GM21526 (cell line): ENCODE data around the gene MYL5.
"Not testable (repeated sequence)": the region's sequence is repeated elsewhere in the genome, so short reads cannot be mapped to it uniquely, and the experiment has no call there.

ENCODE experiments used
- ATAC-seq: cut with Tn5 transposase; IDR thresholded peaks from one replicate; pipeline ENCODE4 v1.9.1; 2021; ENCODE audit warnings: moderate library complexity; ENCODE audit not compliant: unreplicated experiment, low FRiP score

Gene MYL5

GRCh38 chr4:656436-657337, 17.7 kb upstream of the MYL5 start:
- ATAC-seq: no peak

GRCh38 chr4:657338-657833, 17.0 kb upstream of the MYL5 start:
- ATAC-seq: no peak

GRCh38 chr4:657834-658667, 16.3 kb upstream of the MYL5 start:
- no peak for ATAC-seq

- ATAC-seq: no peak
Observed at GRCh38 chr4:658681-659667, 15.4 kb upstream of the MYL5 start.

GRCh38 chr4:659851-660250, 14.5 kb upstream of the MYL5 start:
- ATAC-seq: no peak

GRCh38 chr4:660401-660800, 13.9 kb upstream of the MYL5 start:
- no peak for ATAC-seq

- no peak for ATAC-seq
Observed at GRCh38 chr4:661231-661630, 13.1 kb upstream of the MYL5 start.

GRCh38 chr4:661881-662761, 12.2 kb upstream of the MYL5 start:
- no peak for ATAC-seq

- no peak for ATAC-seq
Observed at GRCh38 chr4:663046-663437, 11.3 kb upstream of the MYL5 start.

GRCh38 chr4:663438-664428, 10.6 kb upstream of the MYL5 start:
- ATAC-seq: peak; percentile 47

- ATAC-seq: no peak
Observed at GRCh38 chr4:664713-665231, 9.6 kb upstream of the MYL5 start.

- ATAC-seq: no peak
Observed at GRCh38 chr4:665381-665750, 9.0 kb upstream of the MYL5 start.

- no peak for ATAC-seq
Observed at GRCh38 chr4:665751-666435, 8.4 kb upstream of the MYL5 start.

GRCh38 chr4:666436-666810, 7.9 kb upstream of the MYL5 start:
- no peak for ATAC-seq

GRCh38 chr4:666822-667544, 7.4 kb upstream of the MYL5 start:
- ATAC-seq: no peak

GRCh38 chr4:667545-667925, 6.8 kb upstream of the MYL5 start:
- no peak for ATAC-seq

- not testable (repeated sequence) for ATAC-seq
Observed at GRCh38 chr4:668219-668618, 6.1 kb upstream of the MYL5 start.
